HG02571 (cell line): ENCODE measurements around the gene PRRX1.

ENCODE experiments used
- ATAC-seq: cut with Tn5 transposase; IDR thresholded peaks from one replicate; pipeline ENCODE4 v1.9.1; 2021; ENCODE audit warnings: mild to moderate bottlenecking, moderate library complexity; ENCODE audit not compliant: unreplicated experiment

The PRRX1 gene

GRCh38 chr1:170755795-170756194, 91.9 kb downstream of the PRRX1 start:
- no peak for ATAC-seq

DNA sequence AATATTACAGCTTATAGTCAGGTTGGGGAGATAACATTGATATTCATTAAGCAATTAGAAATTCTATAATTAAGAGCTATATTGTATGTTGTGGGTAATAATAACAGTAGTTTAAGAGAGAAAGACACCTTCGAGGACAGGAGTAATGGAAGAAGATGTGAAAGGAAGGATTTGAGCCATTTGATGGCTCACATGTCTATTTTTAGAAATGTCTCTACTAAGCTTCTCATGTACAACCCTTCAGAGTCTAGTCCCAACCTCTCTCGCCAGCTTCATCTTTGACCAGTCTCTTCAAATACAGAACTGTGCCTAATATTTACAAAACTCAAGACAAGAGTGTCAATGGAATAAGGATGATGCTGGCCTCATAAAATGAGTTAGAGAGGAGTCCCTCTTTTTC, 95.1 kb downstream of the PRRX1 start:
- ATAC-seq = no peak

GRCh38 chr1:170765279-170765678, 101.3 kb downstream of the PRRX1 start:
- ATAC-seq = no peak

DNA sequence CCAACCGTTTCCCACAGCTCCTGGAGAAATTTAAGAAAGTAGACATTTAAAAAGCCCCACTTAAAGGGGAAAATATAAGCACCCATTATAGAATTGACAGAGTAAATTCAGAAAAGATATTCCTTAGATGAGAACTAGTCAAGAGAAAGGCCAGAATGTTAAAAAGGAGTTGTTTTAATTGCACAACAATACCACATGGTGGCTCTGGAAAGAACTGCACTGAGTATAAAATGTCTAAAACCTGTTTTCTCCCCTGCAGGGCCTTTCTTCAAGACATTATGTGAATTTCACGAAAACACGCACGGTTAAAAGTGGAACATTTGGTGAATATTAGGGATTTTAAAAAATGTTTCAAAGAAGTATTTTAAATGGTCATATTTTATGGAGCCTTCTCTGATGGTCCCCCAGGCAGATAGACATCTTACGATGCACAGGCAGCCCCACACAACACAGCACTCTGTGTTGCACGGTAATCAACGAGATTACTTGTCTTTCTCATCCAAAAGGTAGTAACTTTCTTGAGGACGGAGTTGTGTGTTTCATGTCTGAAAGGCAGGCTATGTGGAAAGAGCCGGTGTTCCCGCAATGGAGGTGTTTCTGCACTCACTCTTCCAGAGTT, 101.9 kb downstream of the PRRX1 start:
- ATAC-seq = no peak

GRCh38 chr1:170768929-170769328, 105.0 kb downstream of the PRRX1 start:
- no peak for ATAC-seq

GRCh38 chr1:170769691-170770090, 105.8 kb downstream of the PRRX1 start:
- ATAC-seq = no peak

- no peak for ATAC-seq
Observed at GRCh38 chr1:170770254-170770653, 106.3 kb downstream of the PRRX1 start.

DNA sequence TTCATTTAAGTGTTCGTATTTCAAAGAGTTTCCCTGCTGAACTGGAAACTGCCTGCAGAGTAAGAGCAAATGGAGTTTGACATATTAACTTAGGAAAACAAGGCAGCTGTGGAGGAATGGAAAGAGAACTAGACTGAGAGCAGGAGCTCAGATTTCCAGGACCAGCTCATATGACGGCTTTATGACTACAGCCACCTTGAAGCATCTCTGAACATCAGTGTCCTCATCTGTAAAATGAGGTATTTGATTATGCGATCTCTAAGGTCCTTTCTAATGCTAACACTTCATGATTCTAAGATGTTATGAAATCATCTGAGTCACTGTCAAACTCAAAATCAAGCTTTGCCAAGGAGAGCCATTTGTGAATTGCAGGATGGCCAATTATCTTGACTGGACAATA, 112.3 kb downstream of the PRRX1 start:
- no peak for ATAC-seq

DNA sequence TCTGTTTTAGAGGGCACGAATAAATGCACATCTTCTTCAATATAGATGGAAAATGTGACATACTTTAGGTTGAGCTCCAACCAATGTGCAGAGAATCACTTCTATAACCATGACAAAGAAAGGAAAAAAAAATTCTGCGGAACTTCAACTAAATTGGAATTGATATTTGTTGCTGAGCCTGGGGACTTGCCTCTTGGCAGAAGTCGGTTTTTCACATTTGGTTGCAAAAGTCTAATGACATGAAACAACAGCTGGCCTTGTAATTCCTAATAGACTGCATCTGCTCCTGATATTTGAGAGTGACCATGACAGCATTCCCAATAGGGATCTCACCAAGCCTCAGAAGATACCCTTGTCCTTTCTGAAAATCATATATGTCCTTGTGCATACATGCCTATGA, 112.8 kb downstream of the PRRX1 start:
- no peak for ATAC-seq
